Measurements from ENCODE around the gene C10orf90. TPM values are rescaled to one million over a fixed set of nuclear protein-coding genes. Genes with fewer than 3 reads are reported as not detected.

Gene C10orf90
- total RNA-seq, 4 donors from 2014 or later, result 2.1 to 6.5 (median 4.1) TPM

- no peaks in the 10 kb centered on the region for H3K4me1 ChIP-seq
- H3K4me3 ChIP-seq, result no peak overlapping the region
- no peaks in the 10 kb centered on the region for H3K27me3 ChIP-seq
- no peak overlapping the region for H3K27ac ChIP-seq
- DNase-seq (ENCODE audit: low spot score in 2 of 2), result no peak
- WGBS, result 84% methylated on average over 6 of the region's 6 CpGs
- H3K36me3 ChIP-seq, result no peaks in the 10 kb centered on the region
- H3K9me3 ChIP-seq, result no peaks in the 10 kb centered on the region
- TF ChIP-seq POLR2AphosphoS5 (IDR thresholded peaks at IDR 0.05) (no peak), POLR2A (IDR thresholded peaks at IDR 0.05) (no peak), CTCF (IDR thresholded peaks at IDR 0.05) (no peak)
These were observed 195.3 kb downstream of the C10orf90 start for GRCh38 chr10:126475074-126475691.

DNA sequence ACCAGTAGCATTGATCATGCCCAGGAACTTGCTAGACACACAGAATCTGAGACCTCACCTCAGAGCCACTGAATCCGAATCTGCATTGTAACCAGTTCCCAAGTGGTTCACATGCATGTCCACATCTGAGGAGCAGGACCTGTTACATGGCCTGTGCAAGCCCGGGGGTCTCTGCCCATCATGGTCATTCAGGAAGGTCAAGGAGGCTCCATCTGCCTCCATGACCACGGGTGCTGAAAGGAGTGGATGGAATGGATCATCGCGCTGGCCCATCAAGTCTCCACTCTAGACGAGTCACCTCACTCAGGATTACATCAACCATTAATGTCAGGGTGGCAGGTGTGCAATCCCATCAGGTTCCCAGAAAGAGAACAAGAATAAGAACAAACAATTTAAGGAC lies 196.5 kb downstream of the C10orf90 start:
- 90% methylated on average over 6 of the region's 6 CpGs for WGBS
- DNase-seq (ENCODE audit: low spot score in 2 of 2), result no peak
- Histone ChIP-seq H3K4me3 (no peak overlapping the region), H3K9me3 (no peaks in the 10 kb centered on the region), H3K27me3 (peaks cover 4% of the 10 kb centered on the region), H3K27ac (no peak overlapping the region), H3K36me3 (no peaks in the 10 kb centered on the region), H3K4me1 (no peaks in the 10 kb centered on the region)
- TF ChIP-seq POLR2AphosphoS5 (IDR thresholded peaks at IDR 0.05) (no peak), CTCF (IDR thresholded peaks at IDR 0.05) (no peak), EP300 (IDR thresholded peaks at IDR 0.05) (no peak), POLR2A (IDR thresholded peaks at IDR 0.05) (no peak)

GRCh38 chr10:126470991-126471390 lies 199.5 kb downstream of the C10orf90 start:
- H3K4me1 ChIP-seq, result no peaks in the 10 kb centered on the region
- no peak overlapping the region for H3K27ac ChIP-seq
- no peaks in the 10 kb centered on the region for H3K9me3 ChIP-seq
- 83% methylated on average over 8 of the region's 8 CpGs for whole genome bisulfite sequencing
- peaks cover 4% of the 10 kb centered on the region for H3K27me3 ChIP-seq
- DNase-seq (ENCODE audit: low spot score in 2 of 2), result no peak
- H3K36me3 ChIP-seq, result no peaks in the 10 kb centered on the region
- no peak overlapping the region for H3K4me3 ChIP-seq
- TF ChIP-seq POLR2AphosphoS5 (IDR thresholded peaks at IDR 0.05), result no peak
- no peak for TF ChIP-seq EP300 (IDR thresholded peaks at IDR 0.05)
- TF ChIP-seq POLR2A (IDR thresholded peaks at IDR 0.05), result no peak
- TF ChIP-seq CTCF (IDR thresholded peaks at IDR 0.05), result no peak

- WGBS, result 85% methylated on average over 5 of the region's 5 CpGs
- no peak overlapping the region for H3K27ac ChIP-seq
- peaks cover 4% of the 10 kb centered on the region for H3K27me3 ChIP-seq
- DNase-seq (ENCODE audit: low spot score in 2 of 2), result no peak
- no peaks in the 10 kb centered on the region for H3K4me1 ChIP-seq
- TF ChIP-seq POLR2AphosphoS5 (IDR thresholded peaks at IDR 0.05), result no peak
- TF ChIP-seq CTCF (IDR thresholded peaks at IDR 0.05), result no peak
- TF ChIP-seq EP300 (IDR thresholded peaks at IDR 0.05), result no peak
- no peak for TF ChIP-seq POLR2A (IDR thresholded peaks at IDR 0.05)
- no peak overlapping the region for H3K4me3 ChIP-seq
- H3K9me3 ChIP-seq, result no peaks in the 10 kb centered on the region
- no peaks in the 10 kb centered on the region for H3K36me3 ChIP-seq
These were observed 200.8 kb downstream of the C10orf90 start for GRCh38 chr10:126469692-126470091.

- Histone ChIP-seq H3K27ac (no peak overlapping the region), H3K4me1 (no peaks in the 10 kb centered on the region), H3K4me3 (no peak overlapping the region), H3K27me3 (peaks cover 4% of the 10 kb centered on the region), H3K36me3 (no peaks in the 10 kb centered on the region), H3K9me3 (no peaks in the 10 kb centered on the region)
- no peak for TF ChIP-seq POLR2A (IDR thresholded peaks at IDR 0.05)
- TF ChIP-seq EP300 (IDR thresholded peaks at IDR 0.05), result no peak
- TF ChIP-seq POLR2AphosphoS5 (IDR thresholded peaks at IDR 0.05), result no peak
- TF ChIP-seq CTCF (IDR thresholded peaks at IDR 0.05), result no peak
- 78% methylated on average over 5 of the region's 5 CpGs for WGBS
- no peak for DNase-seq (ENCODE audit: low spot score in 2 of 2)
These were observed 201.4 kb downstream of the C10orf90 start for GRCh38 chr10:126468876-126469643.

Measured in suprapubic skin (tissue), 4 donors.